Activated CD8-positive, alpha-beta T cell treated with anti-CD3 and anti-CD28 coated beads for 36 hours (primary cell): ENCODE data around the gene HSPB9. TPM values are rescaled to one million over a fixed set of nuclear protein-coding genes. Genes with fewer than 3 reads are reported as not detected.
A peak's percentile ranks its signal among the peaks of the same experiment; 100 is the strongest.

ENCODE experiments used
- ATAC-seq: fragments of 200-7000 bp; cut with Tn5 transposase; one replicate; pipeline ENCODE4 v1.10.0; 2021; ENCODE audit warnings: mild to moderate bottlenecking, moderate library complexity
- CTCF ChIA-PET: fragments of 350-600 bp; sonication (Branson Sonifier 250); formaldehyde crosslinking; loops from one replicate; lab custom pipeline; 2021; ENCODE audit warnings: antibody characterized with exemption; lab: Charles Lee
- POLR2A ChIA-PET: fragments of 350-600 bp; sonication (Branson Sonifier 250); formaldehyde crosslinking; loops from one replicate; lab custom pipeline; 2021; ENCODE audit warnings: antibody characterized with exemption; lab: Charles Lee
- DNase-seq: peaks from one replicate; pipeline ENCODE4 v3.0.0-alpha.2; 2020
- H3K27ac Mint-ChIP-seq: one replicate; pipeline ENCODE4 v1.8.0; 2021; ENCODE audit warnings: mild to moderate bottlenecking, mixed read lengths
- H3K27me3 Mint-ChIP-seq: one replicate; pipeline ENCODE4 v1.8.0; 2021; ENCODE audit warnings: mixed read lengths
- H3K36me3 Mint-ChIP-seq: one replicate; pipeline ENCODE4 v1.8.0; 2021; ENCODE audit warnings: low read depth, mixed read lengths
- H3K4me1 Mint-ChIP-seq: one replicate; pipeline ENCODE4 v1.8.0; 2021; ENCODE audit warnings: low read depth, mixed read lengths
- H3K4me3 Mint-ChIP-seq: one replicate; pipeline ENCODE4 v1.8.0; 2021; ENCODE audit warnings: mild to moderate bottlenecking, moderate library complexity, mixed read lengths
- H3K9me3 Mint-ChIP-seq: one replicate; pipeline ENCODE4 v1.8.0; 2021; ENCODE audit warnings: mixed read lengths
- intact Hi-C: fragments of 100-400 bp; cut with micrococcal nuclease; formaldehyde crosslinking; loops from one replicate; pipeline ENCODE4 v1.10.0; 2022
- total RNA-seq, 2 experiments: library from RNA; stranded (reverse); gene quantifications; one replicate each; pipeline ENCODE4 v1.2.3, GENCODE V29; 2021
- TF ChIP-seq, protein P1 (sequence below): fragments of 200-600 bp; IDR thresholded peaks from one replicate; pipeline ENCODE4 v1.8.0; 2022; ENCODE audit warnings: antibody characterized with exemption, mild to moderate bottlenecking

HSPB9 gene
- total RNA-seq, 2 experiments from 2014 or later, result 0.41 TPM; not detected in 1

DNA sequence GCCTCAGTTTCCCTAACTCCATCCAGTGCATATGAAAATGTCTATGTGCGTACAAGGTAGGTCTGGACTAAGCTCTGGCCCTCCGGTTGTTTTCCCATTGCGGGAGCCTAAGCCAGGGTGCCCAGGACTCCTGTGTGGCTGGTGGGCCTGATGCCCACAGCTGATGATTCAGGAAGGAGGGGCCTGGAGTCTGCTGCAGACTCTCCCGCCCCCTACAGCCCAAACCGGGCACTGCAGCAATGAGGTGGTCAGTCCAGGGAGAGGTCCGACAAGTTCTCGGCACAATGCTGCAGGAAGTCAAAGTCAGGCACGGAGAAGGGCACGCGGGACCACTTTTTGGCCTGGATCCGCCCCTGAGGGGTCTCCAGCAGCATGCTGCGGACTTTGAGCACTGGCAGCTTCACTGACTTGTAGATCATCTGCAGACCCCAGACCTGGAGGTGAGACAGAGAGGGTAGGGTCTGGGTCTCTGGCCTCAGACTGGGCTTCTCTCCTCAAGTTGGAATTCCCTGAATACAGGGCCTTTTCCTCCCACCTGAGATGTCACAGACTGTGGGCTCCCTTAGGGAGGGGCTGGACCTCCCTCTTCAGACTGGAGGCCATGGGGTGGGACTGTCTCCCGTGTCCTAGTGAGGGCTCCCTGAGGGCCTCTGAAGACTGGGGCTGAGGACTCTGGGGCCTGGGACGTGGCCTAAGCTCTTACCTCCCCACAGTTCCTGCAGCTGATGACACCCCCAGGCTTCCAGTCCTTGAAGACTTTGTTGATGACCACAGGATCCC, 20.9 kb upstream of the HSPB9 start:
- intact Hi-C loops, result no loop called here
- ATAC-seq (peak; percentile 89), DNase-seq (peak; percentile 90)
- H3K9me3 Mint-ChIP-seq, result no peaks in the 10 kb centered on the region
- H3K4me3 Mint-ChIP-seq, result no peak overlapping the region
- peaks cover 9% of the 10 kb centered on the region for H3K4me1 Mint-ChIP-seq
- H3K27me3 Mint-ChIP-seq, result peaks cover 8% of the 10 kb centered on the region
- ChIA-PET CTCF (interaction anchor here (0.6 to 8.2 kb wide), 27 partner anchors 10 to 141 kb away, joined by 3 to 72 read pairs (median 5); partner anchors contain the start of genes CNP, DNAJC7, KAT2A and NKIRAS2), POLR2A (interaction anchor here (1.2 to 1.5 kb wide), 4 partner anchors 11 to 90 kb away, joined by 3 to 7 read pairs (median 4); partner anchors contain the start of genes DHX58 and DNAJC7)
- TF ChIP-seq, protein P1, sequence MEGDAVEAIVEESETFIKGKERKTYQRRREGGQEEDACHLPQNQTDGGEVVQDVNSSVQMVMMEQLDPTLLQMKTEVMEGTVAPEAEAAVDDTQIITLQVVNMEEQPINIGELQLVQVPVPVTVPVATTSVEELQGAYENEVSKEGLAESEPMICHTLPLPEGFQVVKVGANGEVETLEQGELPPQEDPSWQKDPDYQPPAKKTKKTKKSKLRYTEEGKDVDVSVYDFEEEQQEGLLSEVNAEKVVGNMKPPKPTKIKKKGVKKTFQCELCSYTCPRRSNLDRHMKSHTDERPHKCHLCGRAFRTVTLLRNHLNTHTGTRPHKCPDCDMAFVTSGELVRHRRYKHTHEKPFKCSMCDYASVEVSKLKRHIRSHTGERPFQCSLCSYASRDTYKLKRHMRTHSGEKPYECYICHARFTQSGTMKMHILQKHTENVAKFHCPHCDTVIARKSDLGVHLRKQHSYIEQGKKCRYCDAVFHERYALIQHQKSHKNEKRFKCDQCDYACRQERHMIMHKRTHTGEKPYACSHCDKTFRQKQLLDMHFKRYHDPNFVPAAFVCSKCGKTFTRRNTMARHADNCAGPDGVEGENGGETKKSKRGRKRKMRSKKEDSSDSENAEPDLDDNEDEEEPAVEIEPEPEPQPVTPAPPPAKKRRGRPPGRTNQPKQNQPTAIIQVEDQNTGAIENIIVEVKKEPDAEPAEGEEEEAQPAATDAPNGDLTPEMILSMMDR, result peak; percentile 96
- no peak overlapping the region for H3K27ac Mint-ChIP-seq
- H3K36me3 Mint-ChIP-seq, result peaks cover 9% of the 10 kb centered on the region

DNA sequence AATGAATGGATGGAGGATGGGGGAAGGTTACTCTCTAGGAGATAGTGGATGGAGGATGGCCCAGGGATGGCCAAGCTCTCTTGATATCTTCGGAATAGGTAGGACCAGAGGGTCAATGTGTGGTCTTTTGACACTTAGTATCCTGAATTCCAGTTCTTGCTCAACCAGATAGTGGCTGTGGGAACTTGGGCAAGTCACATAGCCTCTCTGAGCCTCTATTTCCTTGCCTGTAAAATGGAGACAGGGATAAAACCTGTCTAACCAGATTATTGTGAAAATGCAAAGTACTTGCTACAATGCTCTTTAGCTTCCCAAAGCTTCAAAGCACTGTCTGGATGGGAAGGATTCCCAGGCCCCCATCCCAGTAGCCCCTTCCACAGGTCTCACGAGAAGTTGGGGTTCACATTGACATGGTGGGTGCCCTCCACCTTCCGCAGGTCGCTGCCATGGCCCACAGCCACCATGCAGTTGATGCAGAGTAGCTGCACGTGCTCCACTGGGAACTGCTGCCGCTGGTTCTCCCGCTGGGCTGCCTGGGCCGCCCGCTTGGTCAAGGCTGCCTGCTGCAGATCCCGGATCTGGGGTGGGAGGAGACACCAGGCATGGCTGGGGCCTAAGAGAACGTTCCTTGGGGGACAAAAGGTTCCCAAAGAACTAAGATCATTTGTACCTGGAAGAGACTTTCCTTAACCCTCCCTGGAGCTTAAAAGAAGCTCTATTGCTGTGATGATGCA, 19.2 kb upstream of the HSPB9 start:
- H3K4me1 Mint-ChIP-seq, result peaks cover 6% of the 10 kb centered on the region
- H3K9me3 Mint-ChIP-seq, result no peaks in the 10 kb centered on the region
- ChIA-PET POLR2A (interaction anchor here (0.7 to 1.3 kb wide), 4 partner anchors 8 to 86 kb away, joined by 3 to 8 read pairs (median 3); partner anchors contain the start of genes DHX58 and DNAJC7), CTCF (interaction anchor here (1.0 to 8.2 kb wide), 5 partner anchors 31 to 140 kb away, joined by 3 to 72 read pairs (median 6); partner anchors contain the start of gene NKIRAS2)
- no peak overlapping the region for H3K4me3 Mint-ChIP-seq
- DNase-seq (no peak), ATAC-seq (no peak)
- peaks cover 10% of the 10 kb centered on the region for H3K36me3 Mint-ChIP-seq
- H3K27me3 Mint-ChIP-seq, result no peaks in the 10 kb centered on the region
- no peak overlapping the region for H3K27ac Mint-ChIP-seq
- TF ChIP-seq, protein P1, result no peak
- intact Hi-C loops, result no loop called here

DNA sequence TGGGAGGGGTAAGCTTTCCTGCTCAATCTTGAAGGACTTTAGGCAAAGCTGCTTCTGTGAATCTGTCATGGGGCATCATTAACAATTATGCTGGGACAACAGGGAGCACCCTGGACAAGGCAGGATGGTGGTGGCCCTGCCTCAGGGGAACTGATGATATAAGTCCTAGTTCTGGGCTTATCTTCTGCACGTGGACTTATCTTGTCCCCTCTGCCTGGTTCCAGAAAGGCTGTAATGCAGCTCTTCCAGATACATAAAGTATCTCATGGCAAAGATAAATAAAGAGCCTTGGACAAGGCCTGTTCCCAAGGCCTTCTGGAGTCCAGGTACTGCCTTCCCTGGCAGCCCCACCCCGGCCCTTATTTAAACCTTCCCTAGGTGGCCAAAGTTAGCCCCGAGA, 18.3 kb upstream of the HSPB9 start:
- ChIA-PET POLR2A (interaction anchor here (0.8 to 1.3 kb wide), 2 partner anchors 36 to 87 kb away, joined by 3 read pairs; partner anchors contain the start of gene DNAJC7), CTCF (interaction anchor here (1.1 to 8.2 kb wide), 4 partner anchors 32 to 141 kb away, joined by 3 to 72 read pairs (median 36); no protein-coding TSS in a partner anchor)
- intact Hi-C loops, result no loop called here
- TF ChIP-seq, protein P1, result no peak
- H3K36me3 Mint-ChIP-seq, result peaks cover 10% of the 10 kb centered on the region
- peaks cover 7% of the 10 kb centered on the region for H3K4me1 Mint-ChIP-seq
- no peak for ATAC-seq
- no peak overlapping the region for H3K4me3 Mint-ChIP-seq
- no peaks in the 10 kb centered on the region for H3K9me3 Mint-ChIP-seq
- H3K27me3 Mint-ChIP-seq, result no peaks in the 10 kb centered on the region
- no peak overlapping the region for H3K27ac Mint-ChIP-seq
- DNase-seq, result no peak

DNA sequence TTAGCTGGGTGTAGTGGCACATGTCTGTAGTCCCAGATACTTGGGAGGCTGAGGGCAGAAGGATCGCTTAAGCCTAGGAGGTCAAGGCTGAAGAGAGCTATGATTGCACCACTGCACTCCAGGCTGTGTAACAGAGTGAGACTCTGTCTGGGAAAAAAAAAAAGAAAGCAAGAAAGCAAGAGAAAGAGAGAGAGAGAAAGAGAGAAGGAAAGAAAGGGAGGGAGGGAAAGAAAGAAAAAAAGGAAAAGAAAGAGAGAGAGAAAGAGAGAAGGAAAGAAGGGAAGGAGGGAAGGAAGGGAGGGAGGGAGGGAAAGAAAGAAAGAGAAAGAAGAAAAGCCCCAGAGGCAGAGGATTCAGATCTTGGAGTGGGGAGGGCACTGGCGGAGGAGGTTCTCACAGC, 16.6 kb upstream of the HSPB9 start:
- H3K36me3 Mint-ChIP-seq, result peaks cover 10% of the 10 kb centered on the region
- intact Hi-C loops, result no loop called here
- ChIA-PET POLR2A (interaction anchor here (1.5 kb wide), 1 partner anchor 89 kb away, joined by 4 read pairs; the partner anchor contains the start of gene DNAJC7), CTCF (interaction anchor here (0.9 to 3.4 kb wide), 3 partner anchors 39 to 103 kb away, joined by 3 to 23 read pairs (median 3); no protein-coding TSS in a partner anchor)
- no peaks in the 10 kb centered on the region for H3K9me3 Mint-ChIP-seq
- H3K27ac Mint-ChIP-seq, result no peak overlapping the region
- H3K27me3 Mint-ChIP-seq, result no peaks in the 10 kb centered on the region
- TF ChIP-seq, protein P1, result no peak
- H3K4me1 Mint-ChIP-seq, result peaks cover 14% of the 10 kb centered on the region
- ATAC-seq (no peak), DNase-seq (no peak)
- H3K4me3 Mint-ChIP-seq, result no peak overlapping the region
